ENCODE data around the gene VPS37B. TPM values are rescaled to one million over a fixed set of nuclear protein-coding genes. Genes with fewer than 3 reads are reported as not detected.

VPS37B gene
- total and polyA plus RNA-seq, 2 donors from 2014 or later = 21.4 to 47.8 TPM

- H3K27ac ChIP-seq (ENCODE audit: low read depth in 2 of 2, low read length in 2 of 2) = no peak overlapping the region
- no peaks in the 10 kb centered on the region for H3K9me3 ChIP-seq (ENCODE audit: control insufficient read depth in 2 of 3, insufficient read depth in 1 of 3, low read length in 3 of 3)
- H3K9ac ChIP-seq (ENCODE audit: low read length in 3 of 3) = no peak overlapping the region
- peaks cover 0 to 6% (median 2%) of the 10 kb centered on the region in 3 donors for H3K4me1 ChIP-seq (ENCODE audit: control insufficient read depth in 2 of 3, insufficient read depth in 2 of 3, low read depth in 1 of 3, low read length in 3 of 3)
- no peak for DNase-seq
- no peaks in the 10 kb centered on the region for H3K36me3 ChIP-seq (ENCODE audit: control insufficient read depth in 2 of 3, insufficient read depth in 3 of 3, low read length in 3 of 3)
- no peaks in the 10 kb centered on the region for H3K27me3 ChIP-seq (ENCODE audit: control insufficient read depth, insufficient read depth, low read length)
- FAIRE-seq = no peak
- TF ChIP-seq, protein P1, sequence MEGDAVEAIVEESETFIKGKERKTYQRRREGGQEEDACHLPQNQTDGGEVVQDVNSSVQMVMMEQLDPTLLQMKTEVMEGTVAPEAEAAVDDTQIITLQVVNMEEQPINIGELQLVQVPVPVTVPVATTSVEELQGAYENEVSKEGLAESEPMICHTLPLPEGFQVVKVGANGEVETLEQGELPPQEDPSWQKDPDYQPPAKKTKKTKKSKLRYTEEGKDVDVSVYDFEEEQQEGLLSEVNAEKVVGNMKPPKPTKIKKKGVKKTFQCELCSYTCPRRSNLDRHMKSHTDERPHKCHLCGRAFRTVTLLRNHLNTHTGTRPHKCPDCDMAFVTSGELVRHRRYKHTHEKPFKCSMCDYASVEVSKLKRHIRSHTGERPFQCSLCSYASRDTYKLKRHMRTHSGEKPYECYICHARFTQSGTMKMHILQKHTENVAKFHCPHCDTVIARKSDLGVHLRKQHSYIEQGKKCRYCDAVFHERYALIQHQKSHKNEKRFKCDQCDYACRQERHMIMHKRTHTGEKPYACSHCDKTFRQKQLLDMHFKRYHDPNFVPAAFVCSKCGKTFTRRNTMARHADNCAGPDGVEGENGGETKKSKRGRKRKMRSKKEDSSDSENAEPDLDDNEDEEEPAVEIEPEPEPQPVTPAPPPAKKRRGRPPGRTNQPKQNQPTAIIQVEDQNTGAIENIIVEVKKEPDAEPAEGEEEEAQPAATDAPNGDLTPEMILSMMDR (IDR thresholded peaks at IDR 0.05; ENCODE audit: borderline replicate concordance, extremely low read depth, insufficient read depth) = no peak
- intact Hi-C loops (cut with DNase I) = no loop called here
- H3K4me3 ChIP-seq (ENCODE audit: low read length in 3 of 3) = no peak overlapping the region
Measured at GRCh38 chr12:122830517-122831214, 65.3 kb downstream of the VPS37B start.

DNA sequence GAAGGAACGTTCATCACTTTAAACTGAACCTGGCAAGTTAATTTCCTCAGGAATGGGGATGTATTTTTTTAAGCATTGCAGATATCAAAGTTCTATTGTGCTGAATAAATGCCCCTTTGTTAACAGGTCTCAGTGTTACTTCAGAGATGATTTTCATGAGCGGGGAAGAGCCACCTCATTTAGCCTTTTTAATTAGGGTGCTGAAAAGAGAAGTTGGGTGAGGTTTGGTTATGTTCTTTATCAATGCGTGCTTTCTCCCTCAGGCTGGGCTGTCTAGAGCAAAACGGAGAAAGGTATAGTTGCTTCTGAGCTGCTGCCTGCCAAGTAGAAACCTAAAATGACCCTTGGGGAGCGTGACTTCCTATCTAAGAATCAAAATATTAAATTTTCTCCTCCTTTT lies 68.7 kb downstream of the VPS37B start:
- TF ChIP-seq, protein P1 (IDR thresholded peaks at IDR 0.05; ENCODE audit: borderline replicate concordance, extremely low read depth, insufficient read depth) = no peak
- DNase-seq (no peak), FAIRE-seq (no peak)
- intact Hi-C loops (cut with DNase I) = no loop called here
- no peaks in the 10 kb centered on the region for H3K27me3 ChIP-seq (ENCODE audit: control insufficient read depth, insufficient read depth, low read length)
- no peak overlapping the region for H3K27ac ChIP-seq (ENCODE audit: low read depth in 2 of 2, low read length in 2 of 2)
- no peaks in the 10 kb centered on the region for H3K9me3 ChIP-seq (ENCODE audit: control insufficient read depth in 2 of 3, insufficient read depth in 1 of 3, low read length in 3 of 3)
- no peaks in the 10 kb centered on the region for H3K36me3 ChIP-seq (ENCODE audit: control insufficient read depth in 2 of 3, insufficient read depth in 3 of 3, low read length in 3 of 3)
- no peak overlapping the region for H3K4me3 ChIP-seq (ENCODE audit: low read length in 3 of 3)
- H3K4me1 ChIP-seq (ENCODE audit: control insufficient read depth in 2 of 3, insufficient read depth in 2 of 3, low read depth in 1 of 3, low read length in 3 of 3) = peaks cover 0 to 2% (median 0%) of the 10 kb centered on the region in 3 donors
- H3K9ac ChIP-seq (ENCODE audit: low read length in 3 of 3) = no peak overlapping the region

GRCh38 chr12:122825773-122826724 lies 69.9 kb downstream of the VPS37B start:
- FAIRE-seq = peak; percentile 81
- H3K27ac ChIP-seq (ENCODE audit: low read depth in 2 of 2, low read length in 2 of 2) = peak overlapping the region; percentile 16 to 70
- intact Hi-C loops (cut with DNase I) = no loop called here
- peak overlapping the region; percentile 57 to 67 (median 65) for H3K4me3 ChIP-seq (ENCODE audit: low read length in 3 of 3)
- H3K9me3 ChIP-seq (ENCODE audit: control insufficient read depth in 2 of 3, insufficient read depth in 1 of 3, low read length in 3 of 3) = no peaks in the 10 kb centered on the region
- H3K36me3 ChIP-seq (ENCODE audit: control insufficient read depth in 2 of 3, insufficient read depth in 3 of 3, low read length in 3 of 3) = no peaks in the 10 kb centered on the region
- H3K27me3 ChIP-seq (ENCODE audit: control insufficient read depth, insufficient read depth, low read length) = no peaks in the 10 kb centered on the region
- TF ChIP-seq, protein P1 (IDR thresholded peaks at IDR 0.05; ENCODE audit: borderline replicate concordance, extremely low read depth, insufficient read depth) = no peak
- DNase-seq = peak in 2 of 5 donors; percentile 51 to 74
- H3K9ac ChIP-seq (ENCODE audit: low read length in 3 of 3) = peak overlapping the region in 2 of 3 donors; percentile 4 to 29
- peaks cover 0 to 2% (median under 1%) of the 10 kb centered on the region in 3 donors for H3K4me1 ChIP-seq (ENCODE audit: control insufficient read depth in 2 of 3, insufficient read depth in 2 of 3, low read depth in 1 of 3, low read length in 3 of 3)

Data from kidney (tissue), 14 donors.